Measurements from ENCODE around the gene BCLAF1.

BCLAF1 gene

DNA sequence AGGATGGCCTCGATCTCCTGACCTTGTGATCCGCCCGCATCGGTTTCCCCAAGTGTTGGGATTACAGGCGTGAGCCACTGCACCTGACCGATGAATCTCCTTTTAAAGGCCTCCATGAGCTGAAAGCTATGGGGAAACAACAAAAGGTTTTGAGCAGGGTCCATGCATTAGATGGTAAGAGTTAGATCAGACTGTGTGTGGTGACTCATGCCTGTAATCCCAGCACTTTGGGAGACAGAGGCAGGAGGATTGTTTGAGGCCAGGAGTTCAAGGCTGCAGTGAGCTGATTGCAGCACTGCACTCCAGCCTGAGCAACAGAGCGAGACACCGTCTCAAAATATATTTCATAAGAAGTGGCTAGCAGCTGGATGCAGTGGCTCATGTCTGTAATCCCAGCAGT, 41.0 kb upstream of the BCLAF1 start:
- no peaks in the 10 kb centered on the region for H4K20me1 ChIP-seq (ENCODE audit: insufficient read depth, low read length)
- TF ChIP-seq EZH2phosphoT487 (IDR thresholded peaks at IDR 0.05; ENCODE audit: low read length) (no peak), EZH2 (optimal IDR thresholded peaks at IDR 0.05; ENCODE audit: low read depth, low read length) (no peak)
- TF ChIP-seq, protein P1, sequence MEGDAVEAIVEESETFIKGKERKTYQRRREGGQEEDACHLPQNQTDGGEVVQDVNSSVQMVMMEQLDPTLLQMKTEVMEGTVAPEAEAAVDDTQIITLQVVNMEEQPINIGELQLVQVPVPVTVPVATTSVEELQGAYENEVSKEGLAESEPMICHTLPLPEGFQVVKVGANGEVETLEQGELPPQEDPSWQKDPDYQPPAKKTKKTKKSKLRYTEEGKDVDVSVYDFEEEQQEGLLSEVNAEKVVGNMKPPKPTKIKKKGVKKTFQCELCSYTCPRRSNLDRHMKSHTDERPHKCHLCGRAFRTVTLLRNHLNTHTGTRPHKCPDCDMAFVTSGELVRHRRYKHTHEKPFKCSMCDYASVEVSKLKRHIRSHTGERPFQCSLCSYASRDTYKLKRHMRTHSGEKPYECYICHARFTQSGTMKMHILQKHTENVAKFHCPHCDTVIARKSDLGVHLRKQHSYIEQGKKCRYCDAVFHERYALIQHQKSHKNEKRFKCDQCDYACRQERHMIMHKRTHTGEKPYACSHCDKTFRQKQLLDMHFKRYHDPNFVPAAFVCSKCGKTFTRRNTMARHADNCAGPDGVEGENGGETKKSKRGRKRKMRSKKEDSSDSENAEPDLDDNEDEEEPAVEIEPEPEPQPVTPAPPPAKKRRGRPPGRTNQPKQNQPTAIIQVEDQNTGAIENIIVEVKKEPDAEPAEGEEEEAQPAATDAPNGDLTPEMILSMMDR (IDR thresholded peaks at IDR 0.05; ENCODE audit: low read length) = no peak
- H3K4me3 ChIP-seq (ENCODE audit: low read length) = no peak overlapping the region
- H3K4me2 ChIP-seq (ENCODE audit: low read depth, low read length) = no peak overlapping the region
- no peak overlapping the region for H2AFZ ChIP-seq (ENCODE audit: low read length)
- H3K36me3 ChIP-seq (replicated peaks; ENCODE audit: insufficient read depth, low read length) = no peaks in the 10 kb centered on the region
- no peaks in the 10 kb centered on the region for H3K9me2 ChIP-seq (replicated peaks; ENCODE audit: insufficient read depth, low read length)
- H3K9me3 ChIP-seq (replicated peaks; ENCODE audit: insufficient read depth, low read length) = no peaks in the 10 kb centered on the region
- H3K4me1 ChIP-seq (ENCODE audit: low read length) = no peaks in the 10 kb centered on the region
- no peaks in the 10 kb centered on the region for H3F3A ChIP-seq (ENCODE audit: insufficient read depth, low read length)
- DNase-seq = no peak
- no peaks in the 10 kb centered on the region for H3K79me2 ChIP-seq (ENCODE audit: low read length)
- H3K9ac ChIP-seq (ENCODE audit: low read length) = no peak overlapping the region
- H3K27me3 ChIP-seq (replicated peaks; ENCODE audit: insufficient read depth, low read length) = no peaks in the 10 kb centered on the region
- H3K27ac ChIP-seq (ENCODE audit: low read length) = no peak overlapping the region

DNA sequence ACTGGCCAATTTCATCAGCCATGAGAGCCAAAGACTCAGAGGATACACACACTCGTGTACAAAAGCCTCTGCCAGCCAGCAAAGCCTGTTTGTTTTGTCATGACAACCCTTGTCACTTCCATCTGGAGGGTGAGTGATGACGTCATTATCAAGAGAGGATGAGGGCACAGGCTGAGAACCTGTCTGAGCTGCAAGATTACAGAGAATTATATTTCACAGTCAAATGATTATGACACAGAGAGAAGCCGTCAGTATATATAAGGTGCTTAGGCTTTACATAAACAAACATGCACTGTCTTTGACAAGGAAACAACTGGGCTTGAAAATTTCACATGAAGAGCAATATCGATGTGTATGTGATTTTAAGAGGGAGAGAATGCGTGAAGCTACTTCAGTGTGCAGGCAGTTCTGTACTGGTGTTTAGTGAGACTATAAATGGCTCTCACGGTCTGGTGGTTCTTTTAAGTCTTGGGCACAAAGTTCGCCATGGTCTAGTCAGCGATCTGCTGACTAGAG, 36.5 kb upstream of the BCLAF1 start:
- H3K4me3 ChIP-seq (ENCODE audit: low read length) = no peak overlapping the region
- no peak overlapping the region for H2AFZ ChIP-seq (ENCODE audit: low read length)
- H3K36me3 ChIP-seq (replicated peaks; ENCODE audit: insufficient read depth, low read length) = no peaks in the 10 kb centered on the region
- no peaks in the 10 kb centered on the region for H3F3A ChIP-seq (ENCODE audit: insufficient read depth, low read length)
- H3K4me2 ChIP-seq (ENCODE audit: low read depth, low read length) = no peak overlapping the region
- no peaks in the 10 kb centered on the region for H3K79me2 ChIP-seq (ENCODE audit: low read length)
- no peak for DNase-seq
- TF ChIP-seq, protein P1 (IDR thresholded peaks at IDR 0.05; ENCODE audit: low read length) = no peak
- no peak for TF ChIP-seq EZH2phosphoT487 (IDR thresholded peaks at IDR 0.05; ENCODE audit: low read length)
- no peak for TF ChIP-seq EZH2 (optimal IDR thresholded peaks at IDR 0.05; ENCODE audit: low read depth, low read length)
- no peaks in the 10 kb centered on the region for H3K9me2 ChIP-seq (replicated peaks; ENCODE audit: insufficient read depth, low read length)
- no peaks in the 10 kb centered on the region for H3K4me1 ChIP-seq (ENCODE audit: low read length)
- no peaks in the 10 kb centered on the region for H3K9me3 ChIP-seq (replicated peaks; ENCODE audit: insufficient read depth, low read length)
- no peak overlapping the region for H3K9ac ChIP-seq (ENCODE audit: low read length)
- H3K27ac ChIP-seq (ENCODE audit: low read length) = no peak overlapping the region
- H4K20me1 ChIP-seq (ENCODE audit: insufficient read depth, low read length) = no peaks in the 10 kb centered on the region
- no peaks in the 10 kb centered on the region for H3K27me3 ChIP-seq (replicated peaks; ENCODE audit: insufficient read depth, low read length)

DNA sequence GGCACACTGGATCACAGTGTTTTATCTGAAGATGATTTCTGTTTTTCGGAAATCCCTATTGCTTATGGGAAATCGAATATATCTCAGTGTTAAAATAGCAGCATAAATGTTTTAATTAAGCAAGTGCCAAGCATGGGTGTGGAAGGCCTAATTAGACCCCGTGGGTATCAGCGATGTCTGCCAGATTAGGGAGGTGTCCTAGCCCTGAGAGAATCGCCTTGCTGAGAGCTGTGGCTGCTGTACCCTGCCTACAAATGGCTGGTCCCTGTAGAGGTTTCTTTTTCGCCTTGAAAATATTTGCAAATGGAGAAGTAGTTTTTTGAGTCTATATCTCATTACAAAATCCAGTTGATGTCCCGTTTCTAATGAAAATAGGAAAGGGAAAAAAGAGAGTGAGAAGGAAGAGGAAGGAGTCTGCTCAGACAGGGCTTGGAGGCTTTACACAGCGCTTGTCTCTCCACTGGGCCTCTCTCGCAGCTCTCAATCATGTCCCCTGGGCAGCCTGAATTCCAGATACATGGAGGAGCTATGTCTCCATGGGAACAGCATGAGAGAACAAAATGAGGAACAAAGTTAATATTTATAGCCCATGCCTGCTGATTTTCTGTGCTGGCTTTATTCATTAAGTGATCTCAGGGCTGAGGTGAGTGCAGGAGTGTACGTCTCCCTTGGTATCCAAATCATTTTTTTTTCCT, 35.2 kb upstream of the BCLAF1 start:
- TF ChIP-seq EZH2phosphoT487 (IDR thresholded peaks at IDR 0.05; ENCODE audit: low read length) = no peak
- TF ChIP-seq EZH2 (optimal IDR thresholded peaks at IDR 0.05; ENCODE audit: low read depth, low read length) = no peak

More for the DNA sequence above, 35.2 kb upstream of the BCLAF1 start:
- Histone ChIP-seq H3K27me3 (replicated peaks; ENCODE audit: insufficient read depth, low read length) (no peaks in the 10 kb centered on the region), H3K9me2 (replicated peaks; ENCODE audit: insufficient read depth, low read length) (no peaks in the 10 kb centered on the region), H3K9ac (ENCODE audit: low read length) (no peak overlapping the region), H3K36me3 (replicated peaks; ENCODE audit: insufficient read depth, low read length) (no peaks in the 10 kb centered on the region), H2AFZ (ENCODE audit: low read length) (no peak overlapping the region), H3F3A (ENCODE audit: insufficient read depth, low read length) (no peaks in the 10 kb centered on the region), H3K4me2 (ENCODE audit: low read depth, low read length) (no peak overlapping the region), H3K27ac (ENCODE audit: low read length) (no peak overlapping the region), H3K9me3 (replicated peaks; ENCODE audit: insufficient read depth, low read length) (no peaks in the 10 kb centered on the region), H3K4me1 (ENCODE audit: low read length) (no peaks in the 10 kb centered on the region), H3K4me3 (ENCODE audit: low read length) (no peak overlapping the region), H3K79me2 (ENCODE audit: low read length) (no peaks in the 10 kb centered on the region), H4K20me1 (ENCODE audit: insufficient read depth, low read length) (no peaks in the 10 kb centered on the region)
- DNase-seq = no peak

All from MM.1S (cell line).